GM21528 (cell line): Measurements from ENCODE around the gene CTPS2.
"Not testable (repeated sequence)": the region's sequence is repeated elsewhere in the genome, so short reads cannot be mapped to it uniquely, and the experiment has no call there.

Experiments
- ATAC-seq: cut with Tn5 transposase; IDR thresholded peaks from one replicate; pipeline ENCODE4 v1.9.1; 2021; ENCODE audit warnings: mild to moderate bottlenecking, moderate library complexity; ENCODE audit not compliant: unreplicated experiment, low FRiP score

CTPS2 gene

DNA sequence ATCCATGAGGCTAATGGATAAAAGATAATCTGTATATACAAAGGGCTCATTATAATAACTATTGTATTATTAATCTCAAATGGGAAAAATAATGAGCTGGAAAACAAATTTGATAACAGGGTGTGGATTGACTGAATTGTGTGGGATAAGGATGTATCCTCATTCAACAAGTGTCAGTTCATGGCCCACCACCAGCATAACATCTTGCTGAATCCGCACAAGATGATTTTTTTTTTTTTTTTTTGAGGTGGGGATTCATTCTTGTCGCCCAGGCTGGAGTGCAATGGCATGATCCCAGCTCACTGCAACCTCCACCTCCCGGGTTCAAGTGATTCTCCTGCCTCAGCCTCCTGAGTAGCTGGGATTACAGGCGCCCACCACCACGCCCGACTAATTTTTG is 3.2 kb upstream of the CTPS2 start:
- ATAC-seq: not testable (repeated sequence)

GRCh38 chrX:16714504-16714903 is 2.0 kb upstream of the CTPS2 start:
- ATAC-seq: no peak

DNA sequence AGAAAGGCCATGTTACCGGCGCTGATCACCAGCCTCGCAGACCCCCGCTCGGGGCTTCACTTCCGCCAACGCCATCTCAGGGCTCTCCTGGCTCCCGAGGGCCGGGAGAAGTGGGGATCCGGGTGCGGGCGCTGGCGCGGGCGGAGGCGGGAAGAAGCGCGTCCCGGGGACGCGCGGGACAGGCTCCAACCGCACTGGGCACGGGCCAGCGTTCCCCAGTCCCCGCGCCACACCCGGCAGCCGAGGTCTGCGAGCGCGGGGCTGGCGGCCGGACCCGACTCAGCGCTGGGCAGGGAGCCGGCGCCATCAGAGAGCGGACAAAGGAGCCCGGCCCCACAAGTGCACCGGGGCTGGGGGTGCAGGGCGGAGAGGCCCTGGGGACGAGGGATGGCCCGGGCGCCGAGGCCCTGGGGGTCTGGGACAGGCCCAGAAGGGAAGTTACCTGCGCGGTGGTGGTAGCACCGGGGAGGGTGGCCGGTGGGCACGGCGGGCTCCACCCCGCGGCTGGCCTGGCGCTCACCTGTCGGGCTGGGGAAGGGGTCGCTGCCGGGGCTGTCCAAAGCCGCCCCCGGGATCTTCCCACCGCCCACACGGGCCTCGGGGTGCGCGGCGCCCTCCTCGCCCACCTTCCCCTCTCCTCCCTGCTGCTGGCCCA is 449 bp downstream of the CTPS2 start:
- peak; percentile 39 for ATAC-seq

GRCh38 chrX:16711219-16711811 is 1.2 kb downstream of the CTPS2 start:
- ATAC-seq: no peak

GRCh38 chrX:16708016-16708415 is 4.5 kb downstream of the CTPS2 start:
- ATAC-seq: no peak

DNA sequence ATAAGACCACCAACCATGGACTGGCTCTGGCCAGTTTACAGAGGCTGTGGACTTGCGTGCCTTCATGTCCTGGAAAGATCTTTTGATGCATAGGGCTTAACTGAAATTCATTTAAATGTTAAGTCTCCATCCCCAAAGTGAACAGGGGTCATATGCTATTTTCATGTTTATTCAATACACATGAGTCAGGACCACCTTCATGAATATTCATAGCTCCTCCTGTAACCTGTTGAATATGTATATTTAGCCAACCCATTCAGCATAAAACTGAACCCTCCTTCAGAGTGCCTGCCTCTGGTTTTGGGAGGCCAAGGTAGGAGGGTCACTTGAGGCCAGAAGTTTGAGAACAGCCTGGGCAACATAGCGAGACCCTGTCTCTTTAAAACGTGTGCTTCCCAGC is 7.1 kb downstream of the CTPS2 start:
- ATAC-seq: no peak

DNA sequence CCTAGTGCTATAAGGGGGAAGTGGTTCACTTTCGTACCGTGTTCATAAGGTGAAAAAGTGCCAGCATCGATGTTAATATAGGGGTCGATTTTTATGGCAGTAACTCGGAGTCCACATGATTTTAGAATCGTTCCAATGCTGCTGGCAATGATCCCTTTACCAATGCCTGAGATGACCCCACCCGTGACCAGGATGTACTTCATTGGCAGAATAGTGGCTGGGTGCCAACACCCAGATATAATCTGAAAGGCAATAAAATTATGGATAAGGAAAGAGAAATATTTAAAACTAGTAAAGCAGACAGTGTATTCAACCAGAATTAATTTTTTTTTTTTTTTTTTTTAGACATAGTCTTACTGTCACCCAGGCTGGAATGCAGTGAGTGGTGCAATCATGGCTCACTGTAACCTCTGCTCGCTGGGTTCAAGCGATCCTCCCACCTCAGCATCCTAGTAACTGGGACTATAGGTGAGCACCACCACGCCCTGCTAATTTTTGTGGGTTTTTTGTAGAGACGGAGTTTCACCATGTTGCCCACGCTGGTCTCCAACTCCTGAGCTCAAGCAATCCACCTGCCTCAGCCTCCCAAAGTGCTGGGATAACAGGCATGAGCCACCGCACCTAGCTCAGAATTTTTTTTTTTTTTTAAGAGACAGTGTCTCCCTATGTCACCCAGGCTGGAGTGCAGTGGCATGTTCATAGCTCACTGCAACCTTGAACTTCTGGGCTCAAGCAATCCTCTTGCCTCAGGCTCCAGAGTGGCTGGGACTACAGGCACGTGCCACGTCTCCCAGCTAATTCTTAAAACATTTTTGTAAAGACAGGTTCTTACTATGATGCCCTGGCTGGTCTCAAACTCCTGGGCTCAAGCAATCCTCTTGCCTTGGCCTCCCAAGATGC is 9.5 kb downstream of the CTPS2 start:
- no peak for ATAC-seq

GRCh38 chrX:16700734-16701133 is 11.7 kb downstream of the CTPS2 start:
- no peak for ATAC-seq

- ATAC-seq: no peak
These were observed 13.1 kb downstream of the CTPS2 start for GRCh38 chrX:16699389-16699788.

DNA sequence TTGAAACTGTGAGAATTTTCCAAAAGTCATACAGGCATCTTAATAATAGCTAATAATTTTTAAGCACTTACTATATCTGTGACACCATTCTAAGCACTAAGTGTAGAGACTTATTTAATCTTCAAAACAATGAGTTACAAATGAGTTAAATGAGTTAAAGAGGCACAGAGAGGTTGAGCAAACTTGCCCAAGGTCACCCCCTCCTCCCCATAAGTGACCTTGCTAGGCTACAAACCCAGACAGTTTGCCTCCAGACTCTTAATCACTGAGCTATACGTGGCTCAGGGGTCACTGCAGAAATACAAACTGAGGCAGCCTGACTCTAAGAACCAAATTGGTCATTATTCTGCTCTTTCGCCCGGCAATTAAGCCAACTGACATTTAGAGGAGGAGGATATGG is 15.5 kb downstream of the CTPS2 start:
- ATAC-seq: no peak

GRCh38 chrX:16695079-16695676 is 17.3 kb downstream of the CTPS2 start:
- ATAC-seq: no peak

- no peak for ATAC-seq
These were observed 25.0 kb downstream of the CTPS2 start for GRCh38 chrX:16687514-16687913.

GRCh38 chrX:16683007-16683664 is 29.3 kb downstream of the CTPS2 start:
- ATAC-seq: no peak

GRCh38 chrX:16678689-16679088 is 33.8 kb downstream of the CTPS2 start:
- no peak for ATAC-seq

GRCh38 chrX:16671005-16671404 is 41.5 kb downstream of the CTPS2 start:
- no peak for ATAC-seq

DNA sequence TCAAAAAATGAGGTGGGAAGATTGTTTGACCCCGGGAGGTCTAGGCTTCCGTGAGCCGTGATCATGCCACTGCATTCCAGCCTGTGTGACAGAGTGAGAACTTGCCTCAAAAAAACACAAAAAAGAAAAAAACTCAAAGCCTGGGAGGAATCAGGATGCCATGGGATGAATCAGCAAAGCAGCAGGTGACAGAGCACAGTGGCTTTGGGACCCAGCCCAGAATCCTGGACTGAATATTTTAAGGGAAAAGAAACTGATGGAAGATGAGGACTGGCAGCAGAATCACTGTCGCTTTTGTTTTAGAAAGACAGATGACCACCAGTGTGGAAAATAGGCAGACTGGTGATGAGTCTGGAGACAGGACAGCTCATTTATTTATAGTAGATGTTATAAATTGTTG is 45.9 kb downstream of the CTPS2 start:
- ATAC-seq: no peak

GRCh38 chrX:16665089-16665488 is 47.4 kb downstream of the CTPS2 start:
- no peak for ATAC-seq

DNA sequence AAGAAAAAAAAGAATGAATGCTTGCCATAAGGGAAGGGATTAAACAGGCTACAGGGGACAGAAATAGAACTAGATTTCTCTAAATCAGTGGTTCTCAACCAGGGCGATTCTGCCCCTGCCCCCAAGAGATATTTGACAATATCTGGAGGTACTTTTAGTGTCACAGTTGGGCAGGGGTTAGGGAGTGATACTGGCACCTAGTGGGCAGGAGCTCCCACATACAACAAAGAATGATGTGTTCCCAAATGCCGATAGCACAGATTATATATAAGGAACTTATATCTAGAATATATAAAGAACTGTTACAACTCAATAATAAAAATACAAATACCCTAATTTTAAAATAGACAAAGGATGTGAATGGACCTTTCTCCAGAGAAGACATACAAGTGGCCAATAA is 47.8 kb downstream of the CTPS2 start:
- no peak for ATAC-seq

DNA sequence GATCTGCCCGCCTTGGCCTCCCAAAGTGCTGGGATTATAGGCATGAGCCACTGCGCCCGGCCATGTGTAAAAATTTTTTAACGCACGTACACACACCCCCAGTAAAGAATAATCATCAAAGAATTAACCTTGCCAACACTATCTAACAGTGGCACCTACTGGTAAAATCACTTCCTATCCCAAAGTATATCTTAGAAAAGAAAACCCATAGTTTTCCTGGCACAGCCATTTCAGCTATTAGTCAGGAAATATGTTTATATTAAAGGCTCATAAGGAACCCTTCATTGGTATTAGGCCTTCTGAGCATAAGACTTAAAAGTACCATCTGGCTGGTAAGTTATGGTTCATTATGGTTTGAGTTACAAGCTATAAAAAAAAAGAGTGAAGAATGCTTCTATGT is 48.4 kb downstream of the CTPS2 start:
- ATAC-seq: no peak

DNA sequence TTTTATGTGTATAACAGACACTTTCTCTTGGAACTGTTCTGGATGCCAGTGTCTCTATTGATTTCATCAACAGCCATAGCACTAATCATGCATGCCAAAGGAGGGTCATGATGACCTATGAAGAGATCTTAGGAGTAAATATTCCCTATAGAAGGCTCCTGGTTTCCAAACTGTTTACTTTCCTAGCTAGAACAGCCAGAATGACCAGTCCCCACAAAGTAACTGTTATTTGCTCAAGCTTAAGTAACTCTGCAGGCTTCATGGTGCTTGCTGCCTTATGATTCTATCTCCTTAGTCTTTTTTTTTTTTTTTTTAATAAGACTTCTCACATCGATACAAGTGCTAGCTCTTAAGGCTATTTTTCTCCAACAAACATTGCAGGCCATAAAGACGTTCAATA is 50.1 kb downstream of the CTPS2 start:
- ATAC-seq: no peak

DNA sequence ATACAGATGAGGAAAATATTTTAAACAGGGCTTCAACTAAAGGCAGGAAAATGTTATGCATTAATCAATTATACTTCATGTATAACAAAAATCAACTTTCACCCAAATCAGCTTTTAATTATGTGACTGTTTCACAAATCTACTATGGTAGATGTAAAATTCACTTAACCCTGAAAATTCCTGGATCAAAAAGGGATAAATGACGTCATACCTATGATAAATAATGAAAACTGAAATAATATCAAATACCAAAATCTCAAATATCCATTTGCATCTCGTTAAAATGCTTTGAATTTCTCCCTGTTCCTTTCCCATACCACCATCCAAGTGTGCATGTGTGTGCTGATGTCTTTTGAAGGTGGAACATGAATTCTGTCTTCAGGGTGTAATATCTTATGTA is 51.0 kb downstream of the CTPS2 start:
- no peak for ATAC-seq
